Hepatocyte (in vitro differentiated cells): Measurements from ENCODE around the gene BATF3.

Source experiments
- CTCF ChIP-seq: fragments of 200-600 bp; sonication (generic); IDR thresholded peaks from 2 replicates; pipeline ENCODE4 v1.5.1; 2016; ENCODE audit warnings: antibody characterized with exemption, mild to moderate bottlenecking; ENCODE audit not compliant: poor library complexity
- EZH2phosphoT487 ChIP-seq: fragments of 200-600 bp; sonication (generic); IDR thresholded peaks from one replicate; pipeline ENCODE4 v1.6.1; 2018; ENCODE audit warnings: antibody characterized with exemption, mild to moderate bottlenecking, low read depth, moderate library complexity; ENCODE audit not compliant: unreplicated experiment, severe bottlenecking

GRCh38 chr1:212737559-212737958 is 37.9 kb upstream of the BATF3 start:
- TF ChIP-seq CTCF (no peak), EZH2phosphoT487 (no peak)
